Muscle layer of duodenum (tissue), 2 donors: ENCODE data around the gene HYI.

Source experiments
- H3K27ac ChIP-seq: one replicate; pipeline ENCODE4 v1.7.0; 2013; ENCODE audit warnings: mild to moderate bottlenecking, low read length
- H3K27me3 ChIP-seq: one replicate; pipeline ENCODE4 v1.7.0; 2013; ENCODE audit warnings: low read depth, mild to moderate bottlenecking, control low read depth, low read length
- H3K36me3 ChIP-seq, 2 donors: one replicate each; pipeline ENCODE4 v1.7.0; 2013; ENCODE audit warnings: low read length in 2 of 2, control low read depth in 1 of 2, mild to moderate bottlenecking in 1 of 2; ENCODE audit not compliant: insufficient read depth in 2 of 2, control insufficient read depth in 1 of 2
- H3K4me1 ChIP-seq, 2 donors: one replicate each; pipeline ENCODE4 v1.7.0; 2013; ENCODE audit warnings: low read length in 2 of 2, mild to moderate bottlenecking in 2 of 2, control low read depth in 1 of 2, moderate library complexity in 1 of 2; ENCODE audit not compliant: insufficient read depth in 2 of 2, control insufficient read depth in 1 of 2
- H3K4me3 ChIP-seq, 2 donors: one replicate each; pipeline ENCODE4 v1.7.0; 2013; ENCODE audit warnings: low read length in 2 of 2, low read depth in 1 of 2, mild to moderate bottlenecking in 1 of 2
- H3K9me3 ChIP-seq, 2 donors: one replicate each; pipeline ENCODE4 v1.7.0; 2013; ENCODE audit warnings: low read length in 2 of 2, control low read depth in 1 of 2, mild to moderate bottlenecking in 1 of 2; ENCODE audit not compliant: control insufficient read depth in 1 of 2
- donor health status: healthy.

HYI gene

GRCh38 chr1:43404353-43404752 is 49.4 kb downstream of the HYI start:
- Histone ChIP-seq H3K4me1 (no peaks in the 10 kb centered on the region), H3K27me3 (no peaks in the 10 kb centered on the region), H3K4me3 (no peak overlapping the region), H3K27ac (no peak overlapping the region), H3K36me3 (peaks cover 40 to 63% of the 10 kb centered on the region in 2 donors), H3K9me3 (no peaks in the 10 kb centered on the region)

DNA sequence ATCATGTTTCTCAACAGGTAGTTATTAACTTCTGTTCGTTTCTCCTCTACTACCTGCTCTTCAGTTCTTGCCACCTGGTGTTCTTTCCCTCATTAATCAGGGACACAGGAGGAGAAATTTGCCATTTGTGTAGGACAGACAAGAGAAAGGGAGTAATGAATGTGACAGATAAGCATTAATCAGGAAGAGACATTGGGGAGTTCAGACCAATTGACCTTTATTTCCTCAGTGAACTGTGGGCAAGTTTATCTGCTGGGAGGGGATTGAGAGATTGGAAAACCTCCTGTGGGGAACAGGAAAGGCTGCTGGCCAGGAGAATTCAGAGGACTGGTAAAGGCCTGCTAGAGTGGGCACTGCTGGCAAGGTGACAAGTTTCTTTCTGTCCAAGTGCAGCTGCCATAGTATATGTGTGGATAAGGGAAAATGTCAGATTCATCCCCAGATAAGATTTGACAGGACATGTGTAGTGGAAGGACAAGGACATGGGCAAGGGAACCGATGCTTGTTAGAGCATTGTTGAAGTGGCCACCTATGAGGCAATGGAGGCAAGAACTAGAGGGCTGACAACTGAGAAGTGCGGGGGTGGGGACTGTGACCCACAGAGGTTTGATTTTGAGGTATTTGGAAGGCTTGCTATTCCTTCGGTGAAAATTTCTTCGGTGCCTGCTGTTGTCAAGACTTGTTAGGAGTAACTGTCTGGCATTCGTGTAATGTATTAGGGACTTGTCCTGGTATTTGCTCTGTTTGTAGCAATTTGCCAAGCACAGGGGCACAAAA is 51.5 kb downstream of the HYI start:
- Histone ChIP-seq H3K36me3 (peaks cover 36 to 48% of the 10 kb centered on the region in 2 donors), H3K4me1 (no peaks in the 10 kb centered on the region), H3K27ac (no peak overlapping the region), H3K27me3 (no peaks in the 10 kb centered on the region), H3K4me3 (no peak overlapping the region), H3K9me3 (no peaks in the 10 kb centered on the region)
